Panc1 (cell line): Measurements from ENCODE around the gene INSC.

Source experiments
- POLR2AphosphoS5 ChIP-seq: IDR thresholded peaks from 2 replicates; pipeline ENCODE4 v1.6.1; 2012; ENCODE audit warnings: mild to moderate bottlenecking, low read depth, low read length, moderate library complexity
- TF ChIP-seq, protein P1 (sequence below): fragments of 450-650 bp; IDR thresholded peaks from 2 replicates; pipeline ENCODE4 v1.5.1; 2017; ENCODE audit warnings: mild to moderate bottlenecking

DNA sequence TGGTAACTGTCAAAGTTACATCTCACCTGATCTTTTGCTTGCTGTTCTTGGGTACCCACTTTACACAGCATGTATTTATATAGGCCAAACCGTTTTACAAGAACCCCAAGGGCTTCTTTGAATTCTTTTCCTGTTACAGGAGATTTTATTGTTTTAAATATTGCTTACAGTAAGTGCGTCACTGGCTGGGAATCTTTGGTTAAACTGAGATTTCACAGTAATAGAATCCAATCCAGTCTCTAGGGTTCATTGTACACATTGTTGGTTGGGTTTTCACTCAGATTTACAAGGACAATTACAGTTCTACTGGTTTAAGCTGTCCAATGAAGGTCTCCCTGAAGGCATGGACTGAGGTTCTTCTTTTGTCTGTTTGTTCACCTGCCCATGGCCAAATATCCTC, 171.7 kb downstream of the INSC start:
- TF ChIP-seq, protein P1, sequence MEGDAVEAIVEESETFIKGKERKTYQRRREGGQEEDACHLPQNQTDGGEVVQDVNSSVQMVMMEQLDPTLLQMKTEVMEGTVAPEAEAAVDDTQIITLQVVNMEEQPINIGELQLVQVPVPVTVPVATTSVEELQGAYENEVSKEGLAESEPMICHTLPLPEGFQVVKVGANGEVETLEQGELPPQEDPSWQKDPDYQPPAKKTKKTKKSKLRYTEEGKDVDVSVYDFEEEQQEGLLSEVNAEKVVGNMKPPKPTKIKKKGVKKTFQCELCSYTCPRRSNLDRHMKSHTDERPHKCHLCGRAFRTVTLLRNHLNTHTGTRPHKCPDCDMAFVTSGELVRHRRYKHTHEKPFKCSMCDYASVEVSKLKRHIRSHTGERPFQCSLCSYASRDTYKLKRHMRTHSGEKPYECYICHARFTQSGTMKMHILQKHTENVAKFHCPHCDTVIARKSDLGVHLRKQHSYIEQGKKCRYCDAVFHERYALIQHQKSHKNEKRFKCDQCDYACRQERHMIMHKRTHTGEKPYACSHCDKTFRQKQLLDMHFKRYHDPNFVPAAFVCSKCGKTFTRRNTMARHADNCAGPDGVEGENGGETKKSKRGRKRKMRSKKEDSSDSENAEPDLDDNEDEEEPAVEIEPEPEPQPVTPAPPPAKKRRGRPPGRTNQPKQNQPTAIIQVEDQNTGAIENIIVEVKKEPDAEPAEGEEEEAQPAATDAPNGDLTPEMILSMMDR: no peak
- no peak for TF ChIP-seq POLR2AphosphoS5
